ENCODE data around the gene PEX14.

PEX14 gene

DNA sequence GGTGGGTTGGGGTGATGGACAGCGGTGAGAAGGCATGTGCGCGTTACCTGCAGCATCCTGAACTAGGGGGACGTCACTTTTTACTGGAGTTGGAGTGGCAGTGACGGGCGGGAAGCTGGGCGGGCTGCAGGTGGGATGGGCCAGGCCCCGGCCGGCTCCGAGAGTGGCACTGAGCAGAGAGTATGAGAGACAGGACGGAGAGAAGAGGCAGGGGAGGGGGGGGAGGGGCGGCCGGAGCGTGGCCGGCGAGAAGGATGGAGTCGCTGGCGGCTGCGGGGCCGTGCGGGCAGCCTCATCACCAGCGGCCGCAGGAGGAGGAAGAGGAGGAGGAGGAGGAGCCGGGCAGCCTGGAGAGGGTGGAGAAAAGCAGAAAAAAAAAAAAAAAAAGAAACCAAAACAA lies 167.2 kb downstream of the PEX14 start:
- no peak overlapping the region for H3K27ac ChIP-seq
- H3K9ac ChIP-seq: no peak overlapping the region
- no peaks in the 10 kb centered on the region for H3K36me3 ChIP-seq (ENCODE audit: control insufficient read depth, insufficient read depth, low read length)
- H2AFZ ChIP-seq: no peak overlapping the region
- H3K79me2 ChIP-seq: no peaks in the 10 kb centered on the region
- no peaks in the 10 kb centered on the region for H3K9me3 ChIP-seq (ENCODE audit: control insufficient read depth, low read length)
- H3K4me1 ChIP-seq: no peaks in the 10 kb centered on the region
- H3K4me2 ChIP-seq (ENCODE audit: low read length): no peak overlapping the region
- no peak overlapping the region for H3K4me3 ChIP-seq (ENCODE audit: low read depth, low read length)
- H3K27me3 ChIP-seq (ENCODE audit: control insufficient read depth, insufficient read depth, low read length): peaks cover 3% of the 10 kb centered on the region
- TF ChIP-seq, protein P1, sequence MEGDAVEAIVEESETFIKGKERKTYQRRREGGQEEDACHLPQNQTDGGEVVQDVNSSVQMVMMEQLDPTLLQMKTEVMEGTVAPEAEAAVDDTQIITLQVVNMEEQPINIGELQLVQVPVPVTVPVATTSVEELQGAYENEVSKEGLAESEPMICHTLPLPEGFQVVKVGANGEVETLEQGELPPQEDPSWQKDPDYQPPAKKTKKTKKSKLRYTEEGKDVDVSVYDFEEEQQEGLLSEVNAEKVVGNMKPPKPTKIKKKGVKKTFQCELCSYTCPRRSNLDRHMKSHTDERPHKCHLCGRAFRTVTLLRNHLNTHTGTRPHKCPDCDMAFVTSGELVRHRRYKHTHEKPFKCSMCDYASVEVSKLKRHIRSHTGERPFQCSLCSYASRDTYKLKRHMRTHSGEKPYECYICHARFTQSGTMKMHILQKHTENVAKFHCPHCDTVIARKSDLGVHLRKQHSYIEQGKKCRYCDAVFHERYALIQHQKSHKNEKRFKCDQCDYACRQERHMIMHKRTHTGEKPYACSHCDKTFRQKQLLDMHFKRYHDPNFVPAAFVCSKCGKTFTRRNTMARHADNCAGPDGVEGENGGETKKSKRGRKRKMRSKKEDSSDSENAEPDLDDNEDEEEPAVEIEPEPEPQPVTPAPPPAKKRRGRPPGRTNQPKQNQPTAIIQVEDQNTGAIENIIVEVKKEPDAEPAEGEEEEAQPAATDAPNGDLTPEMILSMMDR (IDR thresholded peaks at IDR 0.05): no peak

DNA sequence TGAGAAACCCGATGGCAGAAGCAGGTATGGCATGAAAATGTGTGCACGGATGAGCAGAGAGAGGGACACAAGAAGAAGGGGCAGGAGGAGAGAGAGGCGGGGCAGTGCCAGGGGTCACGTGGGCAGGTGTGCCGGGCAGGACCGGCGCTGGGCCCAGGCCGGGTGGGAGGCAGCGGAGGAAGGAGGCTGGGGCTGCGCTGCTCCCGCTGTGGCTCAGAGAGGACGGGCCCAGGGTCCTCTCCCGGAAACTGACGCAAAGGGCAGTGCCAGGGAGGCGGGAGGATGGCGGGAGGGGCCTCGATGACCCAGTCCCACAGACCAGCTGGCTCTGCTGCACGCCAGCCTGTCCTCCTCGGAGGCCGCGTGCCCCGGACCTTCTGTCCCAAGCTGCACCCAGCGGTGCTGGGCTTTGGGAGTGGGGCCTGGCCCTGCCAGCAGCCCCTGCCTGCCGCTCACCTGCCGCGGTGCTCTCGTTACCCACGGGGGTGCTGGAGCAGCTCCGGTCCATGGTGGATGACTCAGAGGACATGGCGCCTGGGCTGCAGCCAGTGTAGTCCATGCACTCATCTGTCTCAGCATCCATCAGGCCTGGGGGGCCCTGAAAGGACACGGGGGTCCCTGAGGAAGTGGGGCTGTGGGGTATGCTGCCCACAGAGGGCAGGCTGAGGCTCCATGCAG lies 167.8 kb downstream of the PEX14 start:
- Histone ChIP-seq H3K27me3 (ENCODE audit: control insufficient read depth, insufficient read depth, low read length) (peaks cover 3% of the 10 kb centered on the region), H3K4me1 (no peaks in the 10 kb centered on the region), H3K4me3 (ENCODE audit: low read depth, low read length) (no peak overlapping the region), H3K9ac (no peak overlapping the region), H3K36me3 (ENCODE audit: control insufficient read depth, insufficient read depth, low read length) (no peaks in the 10 kb centered on the region), H3K27ac (no peak overlapping the region), H3K9me3 (ENCODE audit: control insufficient read depth, low read length) (no peaks in the 10 kb centered on the region), H3K79me2 (no peaks in the 10 kb centered on the region), H2AFZ (no peak overlapping the region), H3K4me2 (ENCODE audit: low read length) (no peak overlapping the region)
- TF ChIP-seq, protein P1 (IDR thresholded peaks at IDR 0.05): no peak

DNA sequence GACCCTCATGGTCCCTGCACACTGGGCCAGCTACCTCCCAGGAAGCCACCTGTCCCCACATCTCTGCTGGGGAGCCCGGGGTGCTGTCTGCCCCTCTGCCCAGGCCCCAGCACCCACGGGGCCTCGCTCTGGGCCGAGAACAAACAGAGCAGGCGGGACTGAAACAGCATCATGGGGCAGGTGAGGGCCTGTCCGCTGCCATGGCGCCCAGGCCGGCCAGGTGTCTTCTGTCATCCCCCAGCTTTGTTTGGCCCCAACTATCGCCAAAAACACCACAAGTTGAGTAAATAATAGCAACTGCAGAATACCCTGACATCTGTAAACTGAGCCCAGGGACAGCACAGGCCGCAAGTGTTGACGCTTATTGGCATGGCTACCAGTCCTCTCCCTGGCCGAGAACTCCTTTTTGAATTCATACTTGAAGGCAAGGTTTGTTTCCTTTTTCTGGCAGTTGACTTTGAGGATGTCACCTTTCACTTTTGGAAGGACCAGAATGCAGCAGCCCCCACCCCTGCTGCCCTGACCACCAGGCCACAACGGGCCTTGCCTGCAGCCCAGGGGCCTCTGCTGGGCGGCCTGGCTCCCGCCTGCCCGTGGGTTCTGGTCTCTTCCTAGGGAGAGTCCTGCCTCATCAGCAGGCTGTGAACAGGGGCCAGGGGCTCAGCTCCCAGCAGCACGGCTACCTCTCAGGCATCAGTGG lies 169.0 kb downstream of the PEX14 start:
- no peaks in the 10 kb centered on the region for H3K4me1 ChIP-seq
- H3K36me3 ChIP-seq (ENCODE audit: control insufficient read depth, insufficient read depth, low read length): no peaks in the 10 kb centered on the region
- H3K27ac ChIP-seq: no peak overlapping the region

DNA sequence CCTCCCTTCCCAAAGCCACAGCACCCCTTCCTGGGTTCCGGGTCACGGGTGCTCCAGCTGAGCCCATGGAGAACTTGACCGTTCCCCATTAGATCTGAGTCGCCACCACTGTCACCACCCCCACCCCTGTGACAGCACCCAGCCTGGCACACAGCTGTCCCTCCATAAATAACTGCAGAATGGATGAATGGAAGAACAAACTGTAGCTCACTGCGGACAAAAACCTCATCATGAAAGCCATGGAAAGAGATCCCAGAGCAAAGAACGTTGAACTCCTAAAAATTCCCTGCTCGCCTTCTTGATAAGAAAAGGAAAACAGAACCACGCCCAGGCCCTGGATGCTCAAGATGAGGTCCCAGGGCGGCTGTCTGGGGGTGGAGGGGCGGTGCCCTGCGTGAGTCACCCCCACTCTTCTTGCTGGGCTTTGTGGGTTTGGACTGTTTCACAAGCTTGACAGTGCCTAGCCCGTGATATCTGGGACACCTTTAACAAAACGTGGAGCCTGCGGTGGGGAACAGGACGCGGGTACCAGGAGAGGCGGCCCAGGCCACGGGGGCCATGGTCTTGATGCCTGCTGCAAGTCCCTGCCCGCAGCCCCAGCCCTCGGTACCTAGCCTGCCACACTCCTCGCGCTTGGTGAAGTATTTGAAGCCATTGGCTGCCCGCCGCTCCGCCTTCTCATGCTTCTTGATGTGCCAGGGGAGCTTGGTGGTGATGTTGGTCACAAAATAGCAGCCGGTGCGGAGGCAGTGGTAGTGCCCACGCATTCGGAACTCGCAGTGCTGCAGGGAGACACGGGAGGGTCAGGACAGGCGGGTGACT lies 169.8 kb downstream of the PEX14 start:
- Histone ChIP-seq H3K9ac (no peak overlapping the region), H3K79me2 (no peaks in the 10 kb centered on the region), H3K4me1 (no peaks in the 10 kb centered on the region), H3K36me3 (ENCODE audit: control insufficient read depth, insufficient read depth, low read length) (no peaks in the 10 kb centered on the region), H3K27me3 (ENCODE audit: control insufficient read depth, insufficient read depth, low read length) (no peaks in the 10 kb centered on the region), H3K27ac (no peak overlapping the region), H3K9me3 (ENCODE audit: control insufficient read depth, low read length) (no peaks in the 10 kb centered on the region), H3K4me3 (ENCODE audit: low read depth, low read length) (no peak overlapping the region), H2AFZ (no peak overlapping the region), H3K4me2 (ENCODE audit: low read length) (no peak overlapping the region)
- TF ChIP-seq, protein P1 (IDR thresholded peaks at IDR 0.05): no peak

More for the DNA sequence above, 169.0 kb downstream of the PEX14 start:
- Histone ChIP-seq H3K27me3 (ENCODE audit: control insufficient read depth, insufficient read depth, low read length) (no peaks in the 10 kb centered on the region), H3K9me3 (ENCODE audit: control insufficient read depth, low read length) (no peaks in the 10 kb centered on the region), H3K9ac (no peak overlapping the region), H2AFZ (no peak overlapping the region), H3K79me2 (no peaks in the 10 kb centered on the region), H3K4me2 (ENCODE audit: low read length) (no peak overlapping the region), H3K4me3 (ENCODE audit: low read depth, low read length) (no peak overlapping the region)
- TF ChIP-seq, protein P1 (IDR thresholded peaks at IDR 0.05): no peak
